Epithelial cell of proximal tubule (primary cell): ENCODE data around the gene IL1RAPL2. TPM values are rescaled to one million over a fixed set of nuclear protein-coding genes. Genes with fewer than 3 reads are reported as not detected.

Experiments
- DNase-seq: peaks from one replicate; pipeline ENCODE4 v3.0.0-alpha.2; 2011; ENCODE audit warnings: low read depth
- H3K4me3 ChIP-seq: 2 replicates; pipeline ENCODE4 v1.5.1; 2011; ENCODE audit warnings: low read depth, mild to moderate bottlenecking, low read length
- CTCF ChIP-seq: conservative IDR thresholded peaks from 2 replicates; pipeline ENCODE4 v1.5.1; 2012; ENCODE audit warnings: low read depth, mild to moderate bottlenecking, low read length
- total RNA-seq: library from RNA; depleted of rRNA; stranded (reverse); fragments of >200 nt; gene quantifications from 2 replicates; pipeline ENCODE4 v1.2.3, GENCODE V29; 2015

The IL1RAPL2 gene
- total RNA-seq, 1 donor from 2014 or later = not detected

DNA sequence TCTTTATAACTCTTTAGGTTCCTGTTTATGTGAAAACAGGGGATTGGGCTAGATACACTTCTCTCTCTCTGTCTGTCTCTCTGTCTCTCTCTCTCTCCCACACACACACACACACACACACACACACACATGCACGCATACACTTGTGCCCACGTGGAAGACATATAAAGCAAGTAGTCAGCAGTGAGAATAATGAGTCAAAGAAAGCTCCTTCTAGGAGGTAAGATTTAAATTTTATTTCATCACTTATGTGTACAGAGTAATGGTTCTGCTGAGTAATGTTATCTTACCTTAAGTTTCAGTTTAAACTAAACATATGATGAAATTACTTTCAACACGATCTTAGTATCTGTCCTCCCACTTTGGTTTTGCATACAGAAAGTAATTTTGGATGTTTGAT lies 897.5 kb downstream of the IL1RAPL2 start:
- H3K4me3 ChIP-seq = no peak overlapping the region
- TF ChIP-seq CTCF = no peak
- no peak for DNase-seq

GRCh38 chrX:105464618-105465017 lies 898.6 kb downstream of the IL1RAPL2 start:
- H3K4me3 ChIP-seq = no peak overlapping the region
- no peak for DNase-seq
- TF ChIP-seq CTCF = no peak

GRCh38 chrX:105468741-105469140 lies 902.7 kb downstream of the IL1RAPL2 start:
- H3K4me3 ChIP-seq = no peak overlapping the region
- no peak for TF ChIP-seq CTCF
- no peak for DNase-seq

- no peak for DNase-seq
- TF ChIP-seq CTCF = no peak
- H3K4me3 ChIP-seq = no peak overlapping the region
Measured at GRCh38 chrX:105471597-105471996, 905.6 kb downstream of the IL1RAPL2 start.

DNA sequence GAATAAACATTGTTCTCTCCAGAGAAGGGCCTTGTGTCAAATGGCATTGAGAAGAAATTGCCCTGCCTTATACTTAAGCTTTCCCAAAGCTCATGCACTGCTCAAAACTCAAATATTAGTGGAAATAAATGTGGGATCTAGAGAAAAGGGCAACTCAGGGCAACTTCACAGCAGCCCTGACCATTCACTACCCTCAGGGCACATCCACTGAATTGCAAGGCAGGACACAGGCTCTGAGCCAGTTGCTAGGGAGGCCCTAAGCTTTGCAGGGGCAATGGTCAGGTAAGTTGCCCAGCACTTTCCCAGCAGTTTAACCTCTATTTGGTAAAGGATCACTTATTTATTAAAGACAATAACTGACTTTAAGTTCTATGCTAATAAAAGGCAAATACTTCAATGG lies 909.8 kb downstream of the IL1RAPL2 start:
- no peak for DNase-seq
- no peak overlapping the region for H3K4me3 ChIP-seq
- TF ChIP-seq CTCF = no peak

- no peak overlapping the region for H3K4me3 ChIP-seq
- no peak for TF ChIP-seq CTCF
- DNase-seq = no peak
Measured at GRCh38 chrX:105477351-105477750, 911.4 kb downstream of the IL1RAPL2 start.

GRCh38 chrX:105480646-105481310 lies 914.8 kb downstream of the IL1RAPL2 start:
- no peak for DNase-seq
- TF ChIP-seq CTCF = no peak

More at GRCh38 chrX:105480646-105481310, 914.8 kb downstream of the IL1RAPL2 start:
- no peak overlapping the region for H3K4me3 ChIP-seq
